NCI-H345 (cell line): ENCODE data around the gene CALHM4.

ENCODE experiments used
- DNase-seq: peaks from one replicate; lab custom pipeline; 2025; lab: John Stamatoyannopoulos, UW

CALHM4 gene

GRCh38 chr6:116553451-116553850 lies at the start of gene CALHM4:
Gene CALHM4, plus strand, starts transcription at chr6:116553751. Its CDS starts 43 bp downstream, at chr6:116553794.
- DNase-seq: no peak

GRCh38 chr6:116507324-116507723 lies 46.2 kb upstream of the CALHM4 start:
- DNase-seq: no peak

GRCh38 chr6:116508527-116508926 lies 45.0 kb upstream of the CALHM4 start:
- no peak for DNase-seq

DNA sequence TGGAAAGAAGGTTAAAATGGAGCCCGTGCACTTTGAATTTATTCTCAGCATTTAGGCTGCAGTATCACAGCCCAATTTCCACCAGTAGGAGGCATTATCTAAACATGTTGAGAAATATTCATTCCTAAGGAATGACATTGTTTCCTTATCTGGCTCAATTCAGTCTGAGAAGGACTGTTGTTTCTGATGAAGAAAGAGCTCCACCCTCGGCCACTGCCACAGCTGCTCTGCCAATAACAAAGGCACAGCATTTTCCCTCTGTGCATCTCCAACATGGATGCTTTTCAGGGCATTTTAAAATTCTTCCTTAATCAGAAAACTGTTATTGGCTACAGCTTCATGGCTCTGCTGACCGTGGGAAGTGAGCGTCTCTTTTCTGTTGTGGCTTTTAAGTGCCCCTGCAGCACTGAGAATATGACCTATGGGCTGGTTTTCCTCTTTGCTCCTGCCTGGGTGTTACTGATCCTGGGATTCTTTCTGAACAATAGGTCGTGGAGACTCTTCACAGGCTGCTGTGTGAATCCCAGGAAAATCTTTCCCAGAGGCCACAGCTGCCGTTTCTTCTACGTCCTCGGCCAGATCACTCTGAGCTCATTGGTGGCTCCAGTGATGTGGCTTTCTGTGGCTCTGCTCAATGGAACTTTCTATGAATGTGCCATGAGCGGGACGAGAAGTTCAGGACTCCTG lies 42.0 kb upstream of the CALHM4 start, which contains the start of gene CALHM5:
CALHM5 (plus strand) TSS at position 216 of the 687 bp plus-strand sequence; CDS start at position 274, 58 bp downstream.
- no peak for DNase-seq

DNA sequence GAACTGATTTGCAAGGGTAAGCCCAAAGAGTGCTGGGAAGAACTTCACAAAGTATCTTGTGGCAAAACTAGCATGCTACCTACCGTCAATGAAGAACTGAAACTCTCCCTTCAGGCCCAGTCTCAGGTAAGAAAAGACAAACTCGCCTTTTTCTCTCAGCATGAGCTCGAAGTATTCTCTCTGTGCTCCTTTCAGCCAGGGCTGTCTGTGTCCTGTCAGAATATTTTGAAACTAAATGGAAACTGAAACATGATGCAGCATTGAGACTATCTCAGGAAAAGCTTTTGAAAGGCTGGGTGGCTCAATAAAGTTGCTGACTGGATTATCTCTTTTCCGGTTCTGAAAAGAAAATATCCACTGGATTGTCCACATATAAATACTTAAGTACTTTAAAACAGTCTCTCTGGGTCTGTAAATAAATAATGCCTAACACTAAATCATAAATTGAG lies 41.4 kb upstream of the CALHM4 start:
- no peak for DNase-seq

DNA sequence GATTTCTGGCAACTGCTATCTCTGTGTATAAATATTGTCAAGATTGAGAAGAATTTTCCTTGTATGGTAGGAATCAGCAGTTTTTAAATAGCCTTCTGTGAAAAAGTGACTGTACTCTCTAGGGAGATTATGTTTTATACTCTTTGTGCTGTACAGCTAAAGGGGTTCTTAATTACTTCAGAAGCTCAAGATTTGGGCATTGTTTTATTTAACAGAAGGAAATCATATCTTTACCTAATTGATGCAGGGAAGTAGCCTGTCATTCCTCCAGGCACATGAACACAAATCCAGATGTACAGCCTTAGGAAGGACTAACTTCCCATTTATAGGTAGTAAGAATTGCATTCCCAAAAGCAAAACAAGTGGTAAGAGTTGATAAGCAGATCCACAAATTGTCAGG lies 40.8 kb upstream of the CALHM4 start:
- DNase-seq: no peak

DNA sequence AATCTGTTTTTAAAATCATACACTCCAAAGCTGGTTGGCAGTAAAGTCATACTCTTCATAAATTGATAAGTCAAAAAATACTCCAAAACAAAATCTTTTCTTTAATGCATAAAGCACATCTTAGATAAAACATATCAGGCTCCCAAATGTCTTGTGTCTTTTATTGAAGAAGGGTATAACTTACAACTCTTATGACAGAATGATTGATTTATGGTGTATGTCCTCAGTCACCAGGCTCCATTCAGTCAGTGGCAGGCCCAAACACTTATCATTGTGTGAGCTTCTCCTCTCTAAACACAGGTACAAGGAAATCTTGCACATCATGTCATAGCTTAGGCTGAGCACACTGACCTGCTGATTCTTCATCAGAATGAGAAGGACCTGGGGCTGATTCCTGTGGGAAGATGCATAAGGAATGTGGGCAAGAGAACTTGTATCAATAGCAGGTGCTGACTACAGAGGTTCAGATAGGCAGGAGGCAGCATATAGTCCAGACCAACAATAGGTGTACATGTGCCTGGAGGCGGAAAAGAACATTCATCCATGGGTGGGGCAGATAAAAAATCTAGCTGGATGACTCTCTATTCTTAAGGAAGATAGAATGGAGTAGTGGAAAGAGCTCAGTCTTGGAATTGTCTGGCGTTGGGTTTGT lies 40.2 kb upstream of the CALHM4 start:
- no peak for DNase-seq

DNA sequence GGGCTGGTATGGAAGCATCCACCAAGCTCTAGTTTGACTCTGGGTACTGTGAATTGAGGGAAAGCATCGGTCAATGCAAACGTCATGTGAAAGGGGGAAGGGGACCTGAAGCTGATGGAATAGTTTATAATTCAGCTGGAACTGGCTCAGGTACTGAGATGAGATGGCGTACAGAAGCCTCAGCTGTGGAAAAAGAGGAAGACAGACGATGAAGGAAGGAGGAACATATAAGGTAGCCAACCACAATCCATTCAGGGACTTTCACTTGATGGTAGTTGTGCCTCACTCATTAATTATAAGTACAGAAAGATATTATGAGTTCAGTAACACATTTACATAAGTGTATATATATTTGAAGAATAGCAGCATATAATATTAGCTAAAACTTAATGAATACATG lies 39.4 kb upstream of the CALHM4 start:
- no peak for DNase-seq

- no peak for DNase-seq
Observed at GRCh38 chr6:116515141-116515540, 38.4 kb upstream of the CALHM4 start.

- no peak for DNase-seq
Observed at GRCh38 chr6:116518621-116519368, 34.8 kb upstream of the CALHM4 start.

- DNase-seq: no peak
Observed at GRCh38 chr6:116522896-116523295, 30.7 kb upstream of the CALHM4 start.

DNA sequence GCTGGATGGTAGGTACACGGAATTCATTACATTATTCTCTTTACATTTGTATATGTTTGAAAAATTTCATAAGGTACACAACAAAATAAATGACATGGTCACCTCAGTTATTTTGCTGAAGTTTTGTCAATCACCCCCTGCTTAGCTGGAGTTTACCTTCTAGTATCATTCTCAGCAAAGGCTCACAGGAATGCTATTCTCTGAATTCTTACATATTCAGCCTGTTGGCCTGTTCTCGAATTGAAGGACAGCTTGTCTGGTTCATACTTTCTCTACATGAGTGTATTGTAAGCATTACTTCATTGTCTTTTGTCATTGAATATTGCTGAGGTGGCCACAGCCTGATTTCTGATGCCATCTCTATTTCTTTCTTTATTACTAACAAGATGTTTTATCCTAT lies 29.3 kb upstream of the CALHM4 start:
- no peak for DNase-seq

DNA sequence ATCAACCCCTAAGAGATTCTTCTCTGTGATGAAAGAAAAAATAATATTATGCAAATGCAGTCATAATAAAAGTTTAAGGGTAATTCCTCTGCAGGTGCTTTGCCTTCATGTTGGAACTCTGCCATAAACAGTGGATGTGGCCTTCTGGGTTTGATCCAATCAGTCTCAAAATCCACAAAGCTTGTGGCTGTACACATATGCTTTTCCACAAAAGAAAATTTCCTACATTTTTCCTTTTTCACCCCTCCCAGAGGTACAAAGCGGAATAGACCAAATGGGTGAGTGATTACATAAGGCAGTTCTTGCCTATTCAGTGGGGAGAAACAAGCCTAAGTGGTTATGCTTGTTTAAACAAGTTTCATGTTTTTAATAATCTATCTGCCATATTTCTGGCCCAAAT lies 25.4 kb upstream of the CALHM4 start:
- DNase-seq: no peak

GRCh38 chr6:116528780-116529179 lies 24.8 kb upstream of the CALHM4 start:
- no peak for DNase-seq

- no peak for DNase-seq
Observed at GRCh38 chr6:116529466-116530290, 23.9 kb upstream of the CALHM4 start.

DNA sequence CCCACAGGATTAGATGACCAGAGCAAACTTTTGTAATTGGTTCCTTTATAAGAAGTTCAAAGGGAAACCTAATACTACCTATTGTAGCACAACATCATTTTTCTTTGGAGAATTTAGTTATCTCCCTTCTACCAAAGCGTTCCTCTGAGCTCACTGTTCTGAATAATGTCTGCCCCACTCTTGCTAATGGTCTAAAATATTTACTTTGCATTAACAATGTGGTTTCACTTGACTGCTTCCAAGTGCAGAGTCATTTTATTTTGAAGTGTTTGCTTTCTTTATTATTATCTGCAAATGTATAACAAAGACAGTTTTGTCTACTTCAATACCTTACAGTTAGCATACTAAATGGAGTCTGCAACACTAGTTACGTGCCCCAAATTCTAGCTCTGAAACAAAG lies 23.1 kb upstream of the CALHM4 start:
- DNase-seq: peak; percentile 51

DNA sequence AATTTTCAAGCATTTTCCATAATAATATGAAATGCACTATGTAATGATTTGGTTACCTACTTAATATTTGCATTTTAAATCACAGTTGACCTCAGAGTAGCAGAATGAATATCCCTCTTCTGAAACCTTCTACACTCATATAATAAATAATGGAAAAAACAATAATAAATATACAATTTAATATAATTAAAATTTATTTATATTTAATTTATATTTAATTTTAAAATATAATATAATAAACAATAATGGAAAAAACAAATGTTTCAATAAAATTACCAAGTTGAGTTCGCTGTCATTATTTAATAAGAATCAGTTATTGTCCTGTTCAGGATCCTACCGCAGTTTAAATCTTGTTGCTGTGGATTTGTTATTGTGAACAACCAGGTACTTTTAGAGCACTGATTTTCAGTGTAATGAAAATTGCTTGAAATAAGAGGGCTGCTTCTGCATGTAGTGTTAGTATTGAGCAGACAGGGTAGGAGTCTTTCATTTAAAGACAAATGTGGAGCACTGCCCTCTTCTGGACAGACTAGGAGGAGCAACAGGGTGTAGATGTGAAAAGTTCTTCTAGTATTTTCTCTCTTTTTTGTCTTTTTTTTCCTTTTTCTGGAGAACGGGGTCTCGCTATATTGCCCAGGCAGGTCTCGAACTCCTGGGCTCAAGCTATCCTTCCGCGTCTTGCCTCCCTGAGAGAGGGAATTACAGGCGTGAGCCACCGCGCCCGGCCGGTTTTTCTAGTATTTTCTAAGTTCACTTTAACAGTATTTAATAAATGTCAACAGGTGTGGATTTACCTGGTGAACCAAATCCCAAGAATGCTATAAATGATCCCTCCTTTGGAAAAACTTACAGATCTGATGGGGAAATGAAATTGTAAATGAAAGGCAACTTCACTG lies 21.6 kb upstream of the CALHM4 start:
- DNase-seq: peak; percentile 42

DNA sequence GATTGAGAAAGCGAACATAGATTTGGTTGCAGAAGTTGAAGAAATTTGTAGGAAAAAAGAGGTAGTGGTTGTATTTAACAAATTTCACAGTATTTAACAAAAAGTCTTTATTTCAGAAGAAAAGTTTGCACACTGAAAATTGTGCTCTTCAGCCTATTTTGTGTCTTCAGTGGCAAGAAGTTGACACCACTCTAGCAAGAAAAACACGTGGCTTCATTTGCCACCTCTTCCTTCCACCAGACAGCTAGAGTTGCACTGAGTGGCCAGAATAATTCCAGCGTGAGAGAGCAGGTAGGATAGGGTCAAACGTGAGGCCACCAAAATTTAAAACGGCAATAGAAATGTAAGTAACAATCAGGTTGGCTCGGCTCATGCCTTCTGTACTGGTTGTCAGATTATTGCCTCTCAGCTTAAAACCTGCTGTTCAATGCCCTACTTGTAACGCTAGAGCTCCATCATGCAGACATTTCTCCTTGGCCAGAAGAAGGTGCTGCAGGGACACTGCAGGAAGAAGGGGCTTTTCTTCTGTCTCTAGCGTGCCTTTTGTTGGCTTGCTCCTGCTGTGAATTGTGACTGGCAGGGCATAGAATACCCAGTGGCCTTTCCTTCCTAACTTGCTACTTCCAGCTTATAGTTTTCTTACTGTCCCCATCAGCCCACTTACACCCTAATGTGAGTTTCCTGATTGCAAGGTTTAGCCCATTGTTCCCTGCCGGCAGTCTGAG lies 20.2 kb upstream of the CALHM4 start:
- DNase-seq: no peak

GRCh38 chr6:116535109-116535508 lies 18.4 kb upstream of the CALHM4 start:
- no peak for DNase-seq

- DNase-seq: peak; percentile 41
Observed at GRCh38 chr6:116536216-116536621, 17.3 kb upstream of the CALHM4 start.
